Activated CD4-positive, alpha-beta memory T cell treated with anti-CD3 and anti-CD28 coated beads, Interleukin-2, amount 10 ng/mL, durations not matched to agents 7 days and 5 days (primary cell): ENCODE data around the gene IKBKE. TPM values are rescaled to one million over a fixed set of nuclear protein-coding genes. Genes with fewer than 3 reads are reported as not detected.

Source experiments
- CTCF ChIA-PET: fragments of 350-600 bp; sonication (Branson Sonifier 250); formaldehyde crosslinking; loops from one replicate; lab custom pipeline; 2021; ENCODE audit warnings: antibody characterized with exemption, inconsistent platforms; lab: Charles Lee
- POLR2A ChIA-PET: fragments of 350-600 bp; sonication (Branson Sonifier 250); formaldehyde crosslinking; loops from one replicate; lab custom pipeline; 2021; ENCODE audit warnings: antibody characterized with exemption; lab: Charles Lee
- DNase-seq: peaks from one replicate; pipeline ENCODE4 v3.0.0-alpha.2; 2020
- H3K27ac Mint-ChIP-seq: one replicate; pipeline ENCODE4 v1.8.0; 2021; ENCODE audit warnings: mild to moderate bottlenecking, mixed read lengths
- H3K27me3 Mint-ChIP-seq: one replicate; pipeline ENCODE4 v1.8.0; 2021; ENCODE audit warnings: mixed read lengths
- H3K36me3 Mint-ChIP-seq: one replicate; pipeline ENCODE4 v1.8.0; 2021; ENCODE audit warnings: low read depth, mixed read lengths
- H3K4me1 Mint-ChIP-seq: one replicate; pipeline ENCODE4 v1.8.0; 2021; ENCODE audit warnings: mixed read lengths
- H3K4me3 Mint-ChIP-seq: one replicate; pipeline ENCODE4 v1.8.0; 2021; ENCODE audit warnings: mild to moderate bottlenecking, mixed read lengths
- H3K9me3 Mint-ChIP-seq: one replicate; pipeline ENCODE4 v1.8.0; 2021; ENCODE audit warnings: mixed read lengths
- total RNA-seq, 2 experiments: library from RNA; stranded (reverse); gene quantifications; one replicate each; pipeline ENCODE4 v1.2.3, GENCODE V29; 2021

Gene IKBKE
- total RNA-seq, 2 experiments from 2014 or later, result 61.8 to 63.6 TPM

DNA sequence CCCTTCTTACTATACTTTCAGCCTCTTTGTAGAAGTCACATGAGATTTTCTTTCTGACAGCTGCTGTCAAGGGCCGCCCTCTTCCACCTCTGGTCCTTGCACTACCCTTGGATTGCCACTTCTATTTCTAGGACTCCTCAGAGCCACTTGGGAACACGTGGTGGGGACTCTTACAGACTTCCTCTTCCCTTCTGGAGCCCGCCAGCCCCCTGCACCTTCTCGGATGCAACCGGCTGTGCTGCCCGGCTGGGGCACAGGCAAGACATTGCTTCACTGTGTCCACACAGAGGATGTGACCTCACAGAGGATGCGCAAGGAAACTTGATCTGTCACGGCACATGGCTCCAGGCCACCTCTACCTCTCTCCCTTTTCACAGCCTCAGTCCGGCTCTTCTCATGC is 2.4 kb upstream of the IKBKE start:
- CTCF ChIA-PET, result interaction anchor here (0.8 to 3.0 kb wide), 3 partner anchors 11 to 196 kb away, joined by 3 to 7 read pairs (median 3); partner anchors contain the start of gene DYRK3
- H3K4me3 Mint-ChIP-seq, result no peak overlapping the region
- H3K4me1 Mint-ChIP-seq, result peaks cover 84% of the 10 kb centered on the region
- no peaks in the 10 kb centered on the region for H3K9me3 Mint-ChIP-seq
- peak overlapping the region; percentile 36 for H3K27ac Mint-ChIP-seq
- POLR2A ChIA-PET, result interaction anchor here (0.7 to 1.5 kb wide), 3 partner anchors 10 to 110 kb away, joined by 3 read pairs; no protein-coding TSS in a partner anchor
- peaks cover 26% of the 10 kb centered on the region for H3K36me3 Mint-ChIP-seq
- no peak for DNase-seq
- H3K27me3 Mint-ChIP-seq, result no peaks in the 10 kb centered on the region

DNA sequence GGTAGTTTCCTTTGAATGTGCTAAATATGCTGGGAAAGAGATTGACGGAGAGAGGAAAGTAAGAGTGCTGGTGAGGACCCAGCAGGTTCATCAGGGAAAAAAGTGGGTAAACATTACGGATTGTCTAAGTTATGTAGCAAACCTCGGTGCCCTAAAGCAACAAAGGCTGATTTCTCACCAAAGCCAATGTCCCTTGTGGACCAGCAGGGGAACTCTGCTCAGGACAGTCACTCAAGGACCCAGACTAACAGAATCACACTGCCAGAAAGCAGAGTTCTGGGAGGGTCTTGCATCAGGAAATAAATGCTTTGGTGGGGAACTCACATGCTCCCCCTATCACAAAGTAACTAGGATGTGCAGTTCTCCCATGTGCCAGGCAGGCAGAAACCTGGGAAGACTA is 1.7 kb upstream of the IKBKE start:
- Mint-ChIP-seq H3K27me3 (no peaks in the 10 kb centered on the region), H3K27ac (peak overlapping the region; percentile 36), H3K4me1 (peaks cover 84% of the 10 kb centered on the region), H3K4me3 (no peak overlapping the region), H3K36me3 (peaks cover 28% of the 10 kb centered on the region), H3K9me3 (no peaks in the 10 kb centered on the region)
- ChIA-PET CTCF (interaction anchor here (2.3 kb wide), 1 partner anchor 77 kb away, joined by 14 read pairs; no protein-coding TSS in a partner anchor), POLR2A (no interaction called here)
- DNase-seq, result no peak

DNA sequence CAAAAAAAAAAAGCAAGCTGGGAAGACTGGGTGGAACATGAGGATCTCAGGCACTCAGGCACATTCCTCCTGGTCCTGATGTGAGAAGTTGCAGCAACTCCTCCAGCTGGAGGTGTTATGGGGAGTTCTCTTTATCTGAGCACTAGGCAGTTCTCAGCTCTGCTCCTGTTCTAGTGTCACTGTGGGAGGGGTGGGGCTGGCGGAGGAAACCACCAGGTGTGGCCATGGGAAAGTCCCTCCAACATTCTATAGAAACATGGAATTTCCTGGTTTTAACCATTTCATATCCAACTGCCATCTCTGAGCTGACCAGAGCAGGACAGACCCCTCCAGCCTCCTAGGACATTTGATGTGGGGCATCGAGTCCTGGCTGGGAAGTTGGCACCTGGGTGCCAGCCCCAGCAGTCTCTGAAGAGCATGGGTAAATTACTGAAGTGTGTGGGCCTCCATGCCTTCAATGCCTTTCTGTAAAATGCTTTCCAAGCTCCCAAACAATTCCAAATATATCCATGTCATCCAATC is 804 bp upstream of the IKBKE start:
- ChIA-PET POLR2A (interaction anchor here (0.7 to 2.6 kb wide), 18 partner anchors 8 to 452 kb away, joined by 3 to 11 read pairs (median 5); partner anchors contain the start of genes DYRK3, EIF2D and FCMR), CTCF (interaction anchor here (0.8 to 3.7 kb wide), 10 partner anchors 9 to 195 kb away, joined by 4 to 66 read pairs (median 12); partner anchors contain the start of gene EIF2D)
- Mint-ChIP-seq H3K36me3 (peaks cover 35% of the 10 kb centered on the region), H3K9me3 (no peaks in the 10 kb centered on the region), H3K27ac (peak overlapping the region; percentile 77), H3K27me3 (no peaks in the 10 kb centered on the region), H3K4me1 (peaks cover 88% of the 10 kb centered on the region), H3K4me3 (peak overlapping the region; percentile 93)
- peak; percentile 47 for DNase-seq

DNA sequence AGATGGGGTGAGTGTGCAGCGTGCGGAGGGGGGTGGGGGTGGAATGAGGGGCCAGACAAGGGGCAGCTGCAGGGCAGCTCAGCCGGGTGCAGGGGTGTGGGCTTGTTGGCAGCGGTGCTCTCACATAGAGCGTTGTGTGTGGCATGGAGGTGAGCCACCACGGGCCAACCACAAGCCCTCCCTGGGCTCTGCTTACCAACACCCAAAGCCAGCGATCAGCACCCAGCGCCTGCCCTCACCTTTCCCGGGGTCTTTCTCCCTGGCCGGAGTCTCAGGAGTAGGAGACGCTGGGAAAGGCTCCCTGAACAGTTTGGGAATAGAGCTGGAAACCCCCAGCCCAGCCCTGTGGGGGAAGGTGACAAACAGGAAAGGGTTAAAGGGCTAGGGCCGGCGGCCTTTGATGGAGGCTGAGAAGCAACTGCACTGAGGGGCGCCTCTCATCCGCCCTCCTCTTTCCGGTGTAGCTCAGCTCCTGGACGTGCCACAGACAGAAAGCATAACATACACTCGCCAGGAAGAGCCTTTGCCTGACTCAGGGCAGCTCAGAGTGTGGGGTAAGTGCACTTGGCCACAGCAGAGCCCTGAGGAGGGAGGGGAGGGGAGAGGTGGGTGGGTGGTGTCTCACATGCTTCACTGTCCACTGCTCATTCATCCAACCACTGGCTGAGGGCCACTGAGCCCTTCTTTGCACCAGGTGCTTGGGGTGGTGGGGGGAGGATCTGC is 577 bp downstream of the IKBKE start:
- no peaks in the 10 kb centered on the region for H3K27me3 Mint-ChIP-seq
- H3K9me3 Mint-ChIP-seq, result no peaks in the 10 kb centered on the region
- peak overlapping the region; percentile 77 for H3K27ac Mint-ChIP-seq
- peaks cover 49% of the 10 kb centered on the region for H3K36me3 Mint-ChIP-seq
- peaks cover 83% of the 10 kb centered on the region for H3K4me1 Mint-ChIP-seq
- ChIA-PET CTCF (interaction anchor here (0.6 to 3.7 kb wide), 15 partner anchors 10 to 193 kb away, joined by 3 to 66 read pairs (median 7); partner anchors contain the start of genes DYRK3 and EIF2D), POLR2A (interaction anchor here (0.6 to 2.6 kb wide), 27 partner anchors 9 to 450 kb away, joined by 3 to 11 read pairs (median 4); partner anchors contain the start of genes DYRK3, EIF2D, FCMR and RASSF5)
- peak overlapping the region; percentile 93 for H3K4me3 Mint-ChIP-seq
- DNase-seq, result peak; percentile 70

DNA sequence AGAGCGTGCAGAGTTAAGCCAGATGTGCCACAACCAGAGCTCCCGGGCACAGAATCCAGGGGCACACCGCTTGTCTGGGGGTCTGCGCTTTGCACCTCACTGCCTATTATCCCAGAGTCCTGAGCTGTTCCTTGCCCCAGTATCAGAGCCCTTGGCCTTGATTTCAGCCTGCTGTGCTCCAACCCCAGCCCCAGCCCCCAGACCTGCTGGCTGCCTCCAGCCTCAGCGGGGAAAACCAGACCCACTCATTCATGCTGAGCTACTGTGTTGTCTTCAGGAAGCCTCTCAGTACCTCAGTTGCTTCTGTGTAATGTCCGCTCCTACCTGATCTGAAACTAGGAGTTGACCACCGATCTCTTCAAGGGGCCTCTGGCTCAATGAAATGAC is 1.1 kb downstream of the IKBKE start:
- Mint-ChIP-seq H3K4me1 (peaks cover 78% of the 10 kb centered on the region), H3K27me3 (no peaks in the 10 kb centered on the region), H3K4me3 (peak overlapping the region; percentile 93), H3K36me3 (peaks cover 54% of the 10 kb centered on the region), H3K9me3 (no peaks in the 10 kb centered on the region), H3K27ac (peak overlapping the region; percentile 77)
- ChIA-PET CTCF (interaction anchor here (0.6 to 3.7 kb wide), 12 partner anchors 9 to 193 kb away, joined by 3 to 66 read pairs (median 6); partner anchors contain the start of genes DYRK3 and EIF2D), POLR2A (interaction anchor here (0.6 to 2.6 kb wide), 14 partner anchors 8 to 178 kb away, joined by 3 to 11 read pairs (median 5); partner anchors contain the start of gene DYRK3)
- peak; percentile 26 for DNase-seq

DNA sequence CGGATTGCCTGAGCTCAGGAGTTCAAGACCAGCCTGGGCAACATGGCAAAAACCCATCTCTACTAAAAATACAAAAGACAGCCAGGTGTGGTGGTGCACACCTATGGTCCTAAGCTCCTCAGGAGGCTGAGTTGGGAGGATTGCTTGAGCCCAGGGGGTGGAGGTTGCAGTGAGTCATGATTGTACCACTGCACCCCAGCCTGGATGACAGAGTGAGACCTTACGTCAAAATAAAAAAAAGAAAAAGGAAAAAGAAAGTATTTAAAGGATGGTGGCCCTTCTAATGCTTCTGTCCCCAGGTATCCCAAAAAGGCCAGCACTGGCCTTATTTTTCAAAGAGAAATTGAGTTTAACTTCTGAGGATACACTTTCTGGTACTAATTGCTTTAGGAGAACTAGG is 1.7 kb downstream of the IKBKE start:
- POLR2A ChIA-PET, result interaction anchor here (1.3 to 2.4 kb wide), 3 partner anchors 7 to 88 kb away, joined by 3 to 9 read pairs (median 5); no protein-coding TSS in a partner anchor
- Mint-ChIP-seq H3K4me3 (peak overlapping the region; percentile 93), H3K9me3 (no peaks in the 10 kb centered on the region), H3K27ac (peak overlapping the region; percentile 77), H3K36me3 (peaks cover 60% of the 10 kb centered on the region), H3K4me1 (peaks cover 72% of the 10 kb centered on the region), H3K27me3 (no peaks in the 10 kb centered on the region)
- DNase-seq, result peak; percentile 35
- CTCF ChIA-PET, result interaction anchor here (0.7 to 3.7 kb wide), 8 partner anchors 12 to 192 kb away, joined by 3 to 66 read pairs (median 6); partner anchors contain the start of genes DYRK3 and EIF2D

DNA sequence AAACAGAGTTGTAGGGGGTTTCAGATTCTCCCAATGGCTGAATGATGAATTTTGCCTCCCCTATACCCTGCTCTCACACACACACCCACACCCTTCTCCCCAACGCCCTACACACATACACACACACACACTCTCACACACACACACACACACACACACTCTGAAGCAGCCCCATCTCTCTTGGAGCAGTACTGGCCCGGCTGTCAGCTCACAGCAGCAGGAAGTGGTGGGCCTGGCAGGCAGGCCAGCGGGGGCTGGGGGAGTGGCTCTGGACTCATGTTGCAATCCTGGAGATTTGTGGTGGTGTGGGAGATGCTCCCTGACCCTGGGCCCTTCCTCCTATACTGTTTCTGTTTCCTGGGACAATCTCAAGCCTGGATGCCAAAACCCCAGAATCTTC is 2.2 kb downstream of the IKBKE start:
- H3K9me3 Mint-ChIP-seq, result no peaks in the 10 kb centered on the region
- H3K4me3 Mint-ChIP-seq, result peak overlapping the region; percentile 93
- ChIA-PET POLR2A (no interaction called here), CTCF (interaction anchor here (1.1 to 3.7 kb wide), 7 partner anchors 12 to 192 kb away, joined by 3 to 66 read pairs (median 7); partner anchors contain the start of genes DYRK3 and EIF2D)
- H3K4me1 Mint-ChIP-seq, result peaks cover 68% of the 10 kb centered on the region
- peaks cover 65% of the 10 kb centered on the region for H3K36me3 Mint-ChIP-seq
- peak overlapping the region; percentile 77 for H3K27ac Mint-ChIP-seq
- DNase-seq, result peak; percentile 51
- no peaks in the 10 kb centered on the region for H3K27me3 Mint-ChIP-seq

DNA sequence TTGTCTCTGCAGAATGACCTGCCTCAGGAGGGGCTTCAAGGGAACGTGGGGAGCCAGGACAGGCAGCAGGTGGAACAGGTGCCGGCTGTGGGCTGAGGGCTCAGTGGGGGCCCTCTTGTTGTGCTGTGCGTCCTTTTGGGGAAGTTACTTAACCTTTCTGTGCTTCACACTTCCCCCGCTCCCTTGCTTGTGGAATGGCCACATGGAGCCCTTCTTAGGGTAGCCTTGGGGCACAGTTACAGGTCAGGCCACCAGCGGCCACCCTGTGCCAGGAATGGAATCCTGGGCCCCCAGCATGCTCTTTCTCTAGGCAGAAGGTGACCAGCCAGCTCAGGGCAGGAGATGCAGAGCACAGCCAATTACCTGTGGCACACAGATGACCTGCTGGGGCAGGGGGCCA is 2.6 kb downstream of the IKBKE start:
- H3K36me3 Mint-ChIP-seq, result peaks cover 66% of the 10 kb centered on the region
- POLR2A ChIA-PET, result no interaction called here
- peak overlapping the region; percentile 93 for H3K4me3 Mint-ChIP-seq
- H3K9me3 Mint-ChIP-seq, result no peaks in the 10 kb centered on the region
- no peak for DNase-seq
- H3K27ac Mint-ChIP-seq, result peak overlapping the region; percentile 77
- no peaks in the 10 kb centered on the region for H3K27me3 Mint-ChIP-seq
- peaks cover 63% of the 10 kb centered on the region for H3K4me1 Mint-ChIP-seq
- CTCF ChIA-PET, result interaction anchor here (1.1 to 1.6 kb wide), 3 partner anchors 10 to 79 kb away, joined by 3 to 4 read pairs (median 4); no protein-coding TSS in a partner anchor

DNA sequence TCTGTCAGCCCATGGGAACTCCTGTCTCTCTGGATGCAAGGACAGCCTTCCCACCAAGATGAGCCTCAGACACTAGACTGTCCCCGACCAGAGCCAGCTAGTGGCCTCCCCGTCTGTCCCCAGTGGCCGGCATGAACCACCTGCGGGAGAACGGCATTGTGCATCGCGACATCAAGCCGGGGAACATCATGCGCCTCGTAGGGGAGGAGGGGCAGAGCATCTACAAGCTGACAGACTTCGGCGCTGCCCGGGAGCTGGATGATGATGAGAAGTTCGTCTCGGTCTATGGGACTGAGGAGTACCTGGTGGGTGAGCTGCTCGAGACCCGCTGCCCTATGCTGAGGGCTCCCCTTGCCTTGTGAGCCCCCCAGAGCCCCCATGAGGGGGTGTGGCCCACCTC is 5.8 kb downstream of the IKBKE start:
- no peaks in the 10 kb centered on the region for H3K9me3 Mint-ChIP-seq
- peaks cover 87% of the 10 kb centered on the region for H3K36me3 Mint-ChIP-seq
- no peaks in the 10 kb centered on the region for H3K27me3 Mint-ChIP-seq
- H3K4me3 Mint-ChIP-seq, result no peak overlapping the region
- ChIA-PET POLR2A (interaction anchor here (1.1 kb wide), 1 partner anchor 11 kb away, joined by 3 read pairs; no protein-coding TSS in a partner anchor), CTCF (interaction anchor here (1.1 to 1.7 kb wide), 4 partner anchors 11 to 14 kb away, joined by 3 read pairs; no protein-coding TSS in a partner anchor)
- no peak for DNase-seq
- H3K4me1 Mint-ChIP-seq, result peaks cover 40% of the 10 kb centered on the region
- H3K27ac Mint-ChIP-seq, result no peak overlapping the region

DNA sequence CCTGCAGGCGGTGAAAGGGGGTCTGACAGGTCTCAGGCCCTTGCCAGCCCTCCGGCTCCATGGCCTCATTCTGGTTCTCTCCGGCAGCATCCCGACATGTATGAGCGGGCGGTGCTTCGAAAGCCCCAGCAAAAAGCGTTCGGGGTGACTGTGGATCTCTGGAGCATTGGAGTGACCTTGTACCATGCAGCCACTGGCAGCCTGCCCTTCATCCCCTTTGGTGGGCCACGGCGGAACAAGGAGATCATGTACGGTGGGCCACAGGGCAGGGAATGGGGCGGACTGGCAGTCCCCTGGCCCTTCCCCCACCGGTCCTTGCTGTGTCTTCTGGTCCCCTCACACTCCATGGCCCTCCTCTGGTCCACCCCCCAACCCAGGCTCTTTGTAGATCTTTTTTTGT is 6.3 kb downstream of the IKBKE start:
- Mint-ChIP-seq H3K4me1 (peaks cover 37% of the 10 kb centered on the region), H3K36me3 (peaks cover 85% of the 10 kb centered on the region), H3K4me3 (no peak overlapping the region), H3K27me3 (no peaks in the 10 kb centered on the region), H3K9me3 (no peaks in the 10 kb centered on the region), H3K27ac (no peak overlapping the region)
- ChIA-PET CTCF (interaction anchor here (1.1 to 1.7 kb wide), 5 partner anchors 11 to 14 kb away, joined by 3 read pairs; no protein-coding TSS in a partner anchor), POLR2A (interaction anchor here (1.1 kb wide), 1 partner anchor 11 kb away, joined by 3 read pairs; no protein-coding TSS in a partner anchor)
- no peak for DNase-seq

DNA sequence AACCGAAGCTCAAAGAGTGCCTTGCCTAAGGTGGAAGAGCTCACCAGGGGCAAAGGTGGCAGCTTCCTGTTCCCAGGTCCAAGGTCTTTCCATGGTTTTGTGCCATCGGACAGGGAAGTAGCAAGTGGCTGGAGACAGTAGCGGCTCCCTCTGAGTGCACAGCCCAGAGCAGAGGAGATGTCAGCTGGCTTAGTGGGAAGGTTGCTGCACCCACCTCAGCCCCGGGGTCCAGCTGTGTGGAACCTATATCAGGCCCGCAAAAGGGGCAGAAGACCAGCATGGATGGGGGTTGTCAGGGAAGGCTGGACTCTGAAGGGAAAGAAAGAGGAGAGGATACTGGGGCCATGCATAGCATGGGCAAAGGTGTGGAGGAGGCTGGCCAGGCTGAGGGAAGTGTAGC is 6.8 kb downstream of the IKBKE start:
- no peaks in the 10 kb centered on the region for H3K9me3 Mint-ChIP-seq
- POLR2A ChIA-PET, result no interaction called here
- H3K27ac Mint-ChIP-seq, result no peak overlapping the region
- no peak for DNase-seq
- CTCF ChIA-PET, result interaction anchor here (1.1 to 4.0 kb wide), 6 partner anchors 11 to 187 kb away, joined by 3 to 36 read pairs (median 3); no protein-coding TSS in a partner anchor
- peaks cover 84% of the 10 kb centered on the region for H3K36me3 Mint-ChIP-seq
- H3K27me3 Mint-ChIP-seq, result no peaks in the 10 kb centered on the region
- peaks cover 31% of the 10 kb centered on the region for H3K4me1 Mint-ChIP-seq
- no peak overlapping the region for H3K4me3 Mint-ChIP-seq
